ENCODE data around the gene MEGF11. TPM values are rescaled to one million over a fixed set of nuclear protein-coding genes. Genes with fewer than 3 reads are reported as not detected.

The MEGF11 gene
- total RNA-seq, 2 experiments from 2014 or later, result 0.05 TPM; not detected in 1

- DNase-seq, result no peak
- Mint-ChIP-seq H3K4me1 (ENCODE audit: low read depth) (no peaks in the 10 kb centered on the region), H3K36me3 (ENCODE audit: low read depth) (no peaks in the 10 kb centered on the region), H3K27me3 (ENCODE audit: low read depth) (peaks cover 15% of the 10 kb centered on the region), H3K4me3 (no peak overlapping the region), H3K9me3 (no peaks in the 10 kb centered on the region), H3K27ac (no peak overlapping the region)
- CTCF ChIA-PET, result no interaction called here
- intact Hi-C loops (cut with micrococcal nuclease), result no loop called here
Measured at GRCh38 chr15:66039117-66039871, 214.3 kb downstream of the MEGF11 start.

- DNase-seq, result no peak
- CTCF ChIA-PET, result no interaction called here
- Mint-ChIP-seq H3K9me3 (no peaks in the 10 kb centered on the region), H3K27me3 (ENCODE audit: low read depth) (peaks cover 15% of the 10 kb centered on the region), H3K27ac (no peak overlapping the region), H3K4me1 (ENCODE audit: low read depth) (no peaks in the 10 kb centered on the region), H3K36me3 (ENCODE audit: low read depth) (no peaks in the 10 kb centered on the region), H3K4me3 (no peak overlapping the region)
- intact Hi-C loops (cut with micrococcal nuclease), result no loop called here
Measured at GRCh38 chr15:66038387-66039116, 215.0 kb downstream of the MEGF11 start.

- H3K27me3 Mint-ChIP-seq (ENCODE audit: low read depth), result peaks cover 15% of the 10 kb centered on the region
- H3K9me3 Mint-ChIP-seq, result peaks cover 5% of the 10 kb centered on the region
- H3K4me1 Mint-ChIP-seq (ENCODE audit: low read depth), result no peaks in the 10 kb centered on the region
- no peak overlapping the region for H3K27ac Mint-ChIP-seq
- H3K36me3 Mint-ChIP-seq (ENCODE audit: low read depth), result no peaks in the 10 kb centered on the region
- intact Hi-C loops (cut with micrococcal nuclease), result no loop called here
- H3K4me3 Mint-ChIP-seq, result no peak overlapping the region
- CTCF ChIA-PET, result no interaction called here
- no peak for DNase-seq
Measured at GRCh38 chr15:66036859-66037258, 216.7 kb downstream of the MEGF11 start.

- peaks cover 15% of the 10 kb centered on the region for H3K27me3 Mint-ChIP-seq (ENCODE audit: low read depth)
- CTCF ChIA-PET, result no interaction called here
- no peak for DNase-seq
- no peak overlapping the region for H3K4me3 Mint-ChIP-seq
- H3K36me3 Mint-ChIP-seq (ENCODE audit: low read depth), result no peaks in the 10 kb centered on the region
- H3K27ac Mint-ChIP-seq, result no peak overlapping the region
- intact Hi-C loops (cut with micrococcal nuclease), result no loop called here
- peaks cover 8% of the 10 kb centered on the region for H3K9me3 Mint-ChIP-seq
- H3K4me1 Mint-ChIP-seq (ENCODE audit: low read depth), result no peaks in the 10 kb centered on the region
Measured at GRCh38 chr15:66035901-66036300, 217.6 kb downstream of the MEGF11 start.

- intact Hi-C loops (cut with micrococcal nuclease), result no loop called here
- Mint-ChIP-seq H3K27ac (no peak overlapping the region), H3K9me3 (peaks cover 8% of the 10 kb centered on the region), H3K4me3 (no peak overlapping the region), H3K4me1 (ENCODE audit: low read depth) (no peaks in the 10 kb centered on the region), H3K27me3 (ENCODE audit: low read depth) (peaks cover 8% of the 10 kb centered on the region), H3K36me3 (ENCODE audit: low read depth) (no peaks in the 10 kb centered on the region)
- DNase-seq, result no peak
- CTCF ChIA-PET, result no interaction called here
Measured at GRCh38 chr15:66033143-66033542, 220.4 kb downstream of the MEGF11 start.

- H3K9me3 Mint-ChIP-seq, result peaks cover 8% of the 10 kb centered on the region
- CTCF ChIA-PET, result no interaction called here
- H3K27me3 Mint-ChIP-seq (ENCODE audit: low read depth), result peaks cover 3% of the 10 kb centered on the region
- no peak overlapping the region for H3K27ac Mint-ChIP-seq
- intact Hi-C loops (cut with micrococcal nuclease), result no loop called here
- H3K4me1 Mint-ChIP-seq (ENCODE audit: low read depth), result no peaks in the 10 kb centered on the region
- no peaks in the 10 kb centered on the region for H3K36me3 Mint-ChIP-seq (ENCODE audit: low read depth)
- H3K4me3 Mint-ChIP-seq, result no peak overlapping the region
- DNase-seq, result no peak
Measured at GRCh38 chr15:66032006-66032405, 221.5 kb downstream of the MEGF11 start.

- peaks cover 3% of the 10 kb centered on the region for H3K27me3 Mint-ChIP-seq (ENCODE audit: low read depth)
- H3K27ac Mint-ChIP-seq, result no peak overlapping the region
- no peaks in the 10 kb centered on the region for H3K36me3 Mint-ChIP-seq (ENCODE audit: low read depth)
- peaks cover 8% of the 10 kb centered on the region for H3K9me3 Mint-ChIP-seq
- H3K4me3 Mint-ChIP-seq, result no peak overlapping the region
- DNase-seq, result no peak
- intact Hi-C loops (cut with micrococcal nuclease), result no loop called here
- CTCF ChIA-PET, result no interaction called here
- no peaks in the 10 kb centered on the region for H3K4me1 Mint-ChIP-seq (ENCODE audit: low read depth)
Measured at GRCh38 chr15:66030650-66031049, 222.9 kb downstream of the MEGF11 start.

- peaks cover 8% of the 10 kb centered on the region for H3K9me3 Mint-ChIP-seq
- CTCF ChIA-PET, result no interaction called here
- intact Hi-C loops (cut with micrococcal nuclease), result no loop called here
- no peaks in the 10 kb centered on the region for H3K4me1 Mint-ChIP-seq (ENCODE audit: low read depth)
- no peak for DNase-seq
- no peak overlapping the region for H3K27ac Mint-ChIP-seq
- H3K4me3 Mint-ChIP-seq, result no peak overlapping the region
- H3K27me3 Mint-ChIP-seq (ENCODE audit: low read depth), result peaks cover 3% of the 10 kb centered on the region
- H3K36me3 Mint-ChIP-seq (ENCODE audit: low read depth), result no peaks in the 10 kb centered on the region
Measured at GRCh38 chr15:66029650-66030049, 223.9 kb downstream of the MEGF11 start.

GRCh38 chr15:66027268-66027805, 226.2 kb downstream of the MEGF11 start:
- CTCF ChIA-PET, result no interaction called here
- H3K9me3 Mint-ChIP-seq, result peaks cover 5% of the 10 kb centered on the region

GRCh38 chr15:66025972-66026371, 227.6 kb downstream of the MEGF11 start:
- H3K4me3 Mint-ChIP-seq, result no peak overlapping the region
- intact Hi-C loops (cut with micrococcal nuclease), result no loop called here
- H3K27ac Mint-ChIP-seq, result no peak overlapping the region
- no peaks in the 10 kb centered on the region for H3K9me3 Mint-ChIP-seq
- no peaks in the 10 kb centered on the region for H3K4me1 Mint-ChIP-seq (ENCODE audit: low read depth)
- H3K36me3 Mint-ChIP-seq (ENCODE audit: low read depth), result no peaks in the 10 kb centered on the region
- peaks cover 3% of the 10 kb centered on the region for H3K27me3 Mint-ChIP-seq (ENCODE audit: low read depth)
- CTCF ChIA-PET, result interaction anchor here (0.6 kb wide), 1 partner anchor 559 kb away, joined by 4 read pairs; no protein-coding TSS in a partner anchor
- DNase-seq, result no peak

More at GRCh38 chr15:66027268-66027805, 226.2 kb downstream of the MEGF11 start:
- peaks cover 3% of the 10 kb centered on the region for H3K27me3 Mint-ChIP-seq (ENCODE audit: low read depth)
- no peaks in the 10 kb centered on the region for H3K36me3 Mint-ChIP-seq (ENCODE audit: low read depth)
- intact Hi-C loops (cut with micrococcal nuclease), result no loop called here
- no peaks in the 10 kb centered on the region for H3K4me1 Mint-ChIP-seq (ENCODE audit: low read depth)
- H3K27ac Mint-ChIP-seq, result no peak overlapping the region
- H3K4me3 Mint-ChIP-seq, result no peak overlapping the region
- no peak for DNase-seq

GRCh38 chr15:66025015-66025452, 228.5 kb downstream of the MEGF11 start:
- intact Hi-C loops (cut with micrococcal nuclease), result no loop called here
- CTCF ChIA-PET, result no interaction called here
- DNase-seq, result no peak
- Mint-ChIP-seq H3K27me3 (ENCODE audit: low read depth) (peaks cover 2% of the 10 kb centered on the region), H3K27ac (no peak overlapping the region), H3K9me3 (no peaks in the 10 kb centered on the region), H3K36me3 (ENCODE audit: low read depth) (no peaks in the 10 kb centered on the region), H3K4me3 (no peak overlapping the region), H3K4me1 (ENCODE audit: low read depth) (no peaks in the 10 kb centered on the region)

- CTCF ChIA-PET, result interaction anchor here (0.6 kb wide), 1 partner anchor 18 kb away, joined by 3 read pairs; no protein-coding TSS in a partner anchor
Measured at GRCh38 chr15:66024116-66024515, 229.4 kb downstream of the MEGF11 start.

More at GRCh38 chr15:66024116-66024515, 229.4 kb downstream of the MEGF11 start:
- Mint-ChIP-seq H3K9me3 (no peaks in the 10 kb centered on the region), H3K27ac (no peak overlapping the region), H3K36me3 (ENCODE audit: low read depth) (no peaks in the 10 kb centered on the region), H3K4me3 (no peak overlapping the region), H3K4me1 (ENCODE audit: low read depth) (no peaks in the 10 kb centered on the region), H3K27me3 (ENCODE audit: low read depth) (no peaks in the 10 kb centered on the region)
- intact Hi-C loops (cut with micrococcal nuclease), result no loop called here
- no peak for DNase-seq
